HepG2 (cell line): ENCODE measurements around the gene ACER2. TPM values are rescaled to one million over a fixed set of nuclear protein-coding genes. Genes with fewer than 3 reads are reported as not detected.

ENCODE experiments used
- ATAC-seq: fragments of 200-7000 bp; cut with Tn5 transposase; 3 replicates; pipeline ENCODE4 v1.9.1; 2020; ENCODE audit warnings: mild to moderate bottlenecking, moderate library complexity
- BruUV-seq: library from RNA; stranded (reverse); fragments of 400-500 nt; replicated peaks from 2 replicates; lab custom pipeline; 2021; lab: Mats Ljungman, UMichigan
- CTCF ChIA-PET: fragments of 300-600 bp; formaldehyde crosslinking; extraction: SDS; loops from one replicate; lab custom pipeline; 2021; ENCODE audit warnings: low total read pairs, inconsistent platforms, low intra/inter-chr PET ratio; lab: Yijun Ruan, JAX
- POLR2A ChIA-PET: fragments of 350-600 bp; sonication (Branson Sonifier 250); formaldehyde crosslinking; loops from one replicate; lab custom pipeline; 2020; ENCODE audit warnings: antibody characterized with exemption, inconsistent platforms; lab: Yijun Ruan, JAX
- DNase-seq: peaks from one replicate; pipeline ENCODE4 v3.0.0-alpha.2; 2015; ENCODE audit warnings: low spot score
- FAIRE-seq: peaks from 3 replicates; lab custom pipeline; 2011; peaks lifted over from hg19 to GRCh38; lab: Jason Lieb, UNC
- H2AFZ ChIP-seq: one replicate; pipeline ENCODE4 v1.6.1; 2011; ENCODE audit warnings: low read length, inconsistent platforms
- H3K27ac ChIP-seq: fragments of 300-600 bp; 3 replicates; pipeline ENCODE4 v1.8.0; 2011; ENCODE audit warnings: mixed run types, mild to moderate bottlenecking, mixed read lengths, low read length, inconsistent platforms; ENCODE audit not compliant: insufficient read depth; ENCODE audit errors: extremely low read length
- H3K27me3 ChIP-seq, 2 experiments: fragments of 200-600 bp in 1 of 2; 2 replicates in 1 of 2; 3 replicates in 1 of 2; pipeline versions ENCODE4 v1.6.0 to v1.8.0; 2011; ENCODE audit warnings: low read length in 2 of 2, mild to moderate bottlenecking in 2 of 2, moderate library complexity in 2 of 2, inconsistent platforms in 1 of 2; ENCODE audit not compliant: insufficient read depth in 2 of 2, control insufficient read depth in 1 of 2
- H3K36me3 ChIP-seq, 2 experiments: fragments of 200-600 bp in 1 of 2; replicated peaks in 1 of 2; 2 replicates in 1 of 2; 3 replicates in 1 of 2; pipeline versions ENCODE4 v1.5.1 to v1.8.0; 2011; ENCODE audit warnings: low read length in 2 of 2, inconsistent platforms in 1 of 2; ENCODE audit not compliant: insufficient read depth in 2 of 2, control insufficient read depth in 1 of 2
- H3K4me1 ChIP-seq: 2 replicates; pipeline ENCODE4 v1.5.1; 2012; ENCODE audit warnings: low read length, inconsistent platforms; ENCODE audit not compliant: insufficient read depth
- H3K4me2 ChIP-seq: 2 replicates; pipeline ENCODE4 v1.6.0; 2011; ENCODE audit warnings: low read depth, low read length, inconsistent platforms
- H3K4me3 ChIP-seq, 3 experiments: fragments of 200-600 bp in 1 of 3; sonication (generic), shearing (Covaris generic) in 1 of 3; replicated peaks in 1 of 3; 2 replicates each; pipeline ENCODE4 v1.5.1; 2011 to 2016; ENCODE audit warnings: low read length in 3 of 3, inconsistent platforms in 2 of 3, low read depth in 2 of 3, mild to moderate bottlenecking in 2 of 3, control low read depth in 1 of 3, mixed read lengths in 1 of 3; ENCODE audit not compliant: insufficient read depth in 1 of 3
- H3K79me2 ChIP-seq: one replicate; pipeline ENCODE4 v1.6.1; 2011; ENCODE audit warnings: low read length, inconsistent platforms; ENCODE audit not compliant: insufficient read depth
- H3K9ac ChIP-seq: 2 replicates; pipeline ENCODE4 v1.6.0; 2011; ENCODE audit warnings: mild to moderate bottlenecking, low read depth, low read length, inconsistent platforms; ENCODE audit not compliant: insufficient read depth
- H3K9me3 ChIP-seq: 2 replicates; pipeline ENCODE4 v1.5.1; 2012; ENCODE audit warnings: mild to moderate bottlenecking, low read length
- H4K20me1 ChIP-seq: 2 replicates; pipeline ENCODE4 v1.6.0; 2011; ENCODE audit warnings: inconsistent platforms, mild to moderate bottlenecking, low read length, moderate library complexity; ENCODE audit not compliant: insufficient read depth
- CBFB ChIP-seq: sonication (generic); formaldehyde crosslinking; IDR thresholded peaks from 2 replicates; pipeline ENCODE4 v1.4.0; 2020; ENCODE audit warnings: missing genetic modification reagents
- FOXA3 ChIP-seq: IDR thresholded peaks from 2 replicates; pipeline ENCODE4 v1.6.1; 2016; ENCODE audit warnings: missing genetic modification reagents, missing compliant biosample characterization
- GATA4 ChIP-seq: sonication (generic); IDR thresholded peaks from 2 replicates; pipeline ENCODE4 v1.6.1; 2016; ENCODE audit warnings: antibody characterized with exemption, low read depth, borderline replicate concordance
- GATAD2A ChIP-seq: IDR thresholded peaks from 2 replicates; pipeline ENCODE4 v1.6.1; 2016
- GLI4 ChIP-seq: sonication (generic); formaldehyde crosslinking; IDR thresholded peaks from 2 replicates; pipeline ENCODE4 v1.5.1; 2020; ENCODE audit warnings: missing genetic modification reagents, mild to moderate bottlenecking, moderate library complexity, borderline replicate concordance
- ISL2 ChIP-seq: sonication (generic); formaldehyde crosslinking; IDR thresholded peaks from 2 replicates; pipeline ENCODE4 v1.5.0; 2020; ENCODE audit warnings: missing genetic modification reagents
- LRRFIP1 ChIP-seq: sonication (generic); formaldehyde crosslinking; conservative IDR thresholded peaks from 2 replicates; pipeline ENCODE4 v1.4.0; 2020; ENCODE audit warnings: missing genetic modification reagents
- RBFOX2 ChIP-seq: fragments of 200-400 bp; formaldehyde crosslinking; IDR thresholded peaks from 2 replicates; pipeline ENCODE4 v1.6.1; 2017; ENCODE audit warnings: low read depth, mild to moderate bottlenecking, low read length
- REST ChIP-seq, 2 experiments: IDR thresholded peaks; 2 replicates each; pipeline ENCODE4 v1.6.1; 2011 to 2012; ENCODE audit warnings: low read length in 2 of 2, borderline replicate concordance in 1 of 2, low read depth in 1 of 2, mild to moderate bottlenecking in 1 of 2, moderate library complexity in 1 of 2
- ZBTB10 ChIP-seq: sonication (generic); formaldehyde crosslinking; IDR thresholded peaks from 2 replicates; pipeline ENCODE4 v1.4.0; 2020; ENCODE audit warnings: missing genetic modification reagents, borderline replicate concordance
- ZNF296 ChIP-seq: sonication (generic); formaldehyde crosslinking; conservative IDR thresholded peaks from 2 replicates; pipeline ENCODE4 v1.5.0; 2020; ENCODE audit warnings: mild to moderate bottlenecking, missing genetic modification reagents
- ZNF577 ChIP-seq: sonication (generic); formaldehyde crosslinking; IDR thresholded peaks from 2 replicates; pipeline ENCODE4 v1.4.0; 2020; ENCODE audit warnings: mild to moderate bottlenecking, low read depth, missing genetic modification reagents, borderline replicate concordance
- ZNF616 ChIP-seq: sonication (generic); formaldehyde crosslinking; IDR thresholded peaks from 2 replicates; pipeline ENCODE4 v1.5.0; 2020; ENCODE audit warnings: low read depth, mild to moderate bottlenecking, missing genetic modification reagents
- ZNF749 ChIP-seq: sonication (generic); formaldehyde crosslinking; IDR thresholded peaks from 2 replicates; pipeline ENCODE4 v1.8.0; 2022; ENCODE audit warnings: mild to moderate bottlenecking, missing genetic modification reagents, moderate library complexity, borderline replicate concordance
- ZSCAN29 ChIP-seq: sonication (generic); formaldehyde crosslinking; conservative IDR thresholded peaks from 2 replicates; pipeline ENCODE4 v1.4.0; 2020; ENCODE audit warnings: mild to moderate bottlenecking, missing genetic modification reagents
- ZSCAN30 ChIP-seq: sonication (generic); formaldehyde crosslinking; IDR thresholded peaks from 2 replicates; pipeline ENCODE4 v1.5.0; 2020; ENCODE audit warnings: mild to moderate bottlenecking, missing genetic modification reagents
- in situ Hi-C: cut with HindIII; loops from 2 replicates; pipeline ENCODE4 v1.10.0; 2017; ENCODE audit warnings: low pct_unique_long_range_greater_than_20kb; ENCODE audit not compliant: extremely low pct_ligation_motif_present
- intact Hi-C: fragments of 100-400 bp; cut with micrococcal nuclease; formaldehyde crosslinking; loops from one replicate; pipeline ENCODE4 v1.10.0; 2022; ENCODE audit not compliant: unreplicated experiment
- polyA plus RNA-seq, 8 experiments: library from polyadenylated mRNA; depleted of rRNA in 3 of 8; stranded (reverse) in 7 of 8; unstranded in 1 of 8; fragments of >200 nt; fragmentation: Illumina TruSeq in 4 of 8; extraction: Trizol in 4 of 8; gene quantifications; 2 replicates each; pipeline versions ENCODE4 v1.2.1 to v1.2.3, GENCODE V29; 2011 to 2016; ENCODE audit warnings: low read depth in 4 of 8, missing spikeins in 1 of 8, mixed read lengths in 1 of 8; ENCODE audit not compliant: insufficient read depth in 1 of 8
- total RNA-seq, 5 experiments: library from RNA; depleted of rRNA; stranded (reverse); fragments of >200 nt; fragmentation: Illumina TruSeq; extraction: Trizol; gene quantifications; 2 replicates each; pipeline ENCODE4 v1.2.3, GENCODE V29; 2016; ENCODE audit warnings: low read depth in 1 of 5

Gene ACER2
- total and polyA plus RNA-seq, 2 of the 13 experiments (the other 11 are each of a cell fraction or from before 2014, with no cell fraction given) = 1.9 to 3.4 TPM

GRCh38 chr9:19498015-19498414 is 89.2 kb downstream of the ACER2 start:
- intact Hi-C loops (no loop called here), in situ Hi-C loops (loop anchor here (25.0 kb wide), 1 partner anchor 1614 kb away; no protein-coding TSS in a partner anchor)
- no peak overlapping the region for H3K4me2 ChIP-seq
- H3K4me1 ChIP-seq = no peaks in the 10 kb centered on the region
- no peak overlapping the region for H3K27ac ChIP-seq
- DNase-seq (no peak), ATAC-seq (no peak), FAIRE-seq (no peak)
- no peak overlapping the region for H3K9ac ChIP-seq
- peaks cover 2 to 8% of the 10 kb centered on the region in 2 experiments; a peak in 2 of 5 replicates for H3K27me3 ChIP-seq
- H3K4me3 ChIP-seq = no peak overlapping the region
- H2AFZ ChIP-seq = no peak overlapping the region
- POLR2A ChIA-PET = no interaction called here
- CTCF ChIA-PET = no interaction called here
- H3K9me3 ChIP-seq = no peaks in the 10 kb centered on the region
- BruUV-seq = no TSS peak
- H3K36me3 ChIP-seq = no peaks in the 10 kb centered on the region
- H3K79me2 ChIP-seq = no peaks in the 10 kb centered on the region
- no peaks in the 10 kb centered on the region for H4K20me1 ChIP-seq
- TF ChIP-seq ZNF616 (CRISPR knock-in tag) (no peak), GATAD2A (no peak), FOXA3 (no peak), ZSCAN30 (no peak), ISL2 (CRISPR knock-in tag) (no peak), ZSCAN29 (no peak), ZNF577 (no peak), CBFB (CRISPR knock-in tag) (no peak), LRRFIP1 (CRISPR knock-in tag) (no peak), ZNF296 (CRISPR knock-in tag) (no peak), GLI4 (CRISPR knock-in tag) (no peak), ZBTB10 (no peak), RBFOX2 (no peak), GATA4 (no peak), REST (IDR thresholded peaks at IDR 0.05; ENCODE audit: borderline replicate concordance in 1 of 2, low read depth in 1 of 2, low read length in 2 of 2) (no peak), ZNF749 (no peak)
